Esophagus muscularis mucosa (tissue), 4 donors: ENCODE measurements around the gene RALGDS.

Experiments used
- EP300 ChIP-seq: sonication (generic); formaldehyde crosslinking; IDR thresholded peaks from one replicate; pipeline ENCODE4 v1.6.1; 2017; ENCODE audit warnings: antibody characterized with exemption
- POLR2A ChIP-seq: fragments of 450-650 bp; IDR thresholded peaks from one replicate; pipeline ENCODE4 v1.6.1; 2017; ENCODE audit warnings: antibody characterized with exemption, moderate library complexity, mild to moderate bottlenecking, low read depth
- POLR2AphosphoS5 ChIP-seq, 2 donors: sonication (generic); formaldehyde crosslinking; IDR thresholded peaks; one replicate each; pipeline ENCODE4 v1.6.1; 2017; ENCODE audit warnings: antibody characterized with exemption in 2 of 2
- TF ChIP-seq, protein P1 (sequence below), 3 experiments: fragments of 200-600 bp in 2 of 3; fragments of 450-650 bp in 1 of 3; sonication (generic) in 2 of 3; IDR thresholded peaks; one replicate each; pipeline ENCODE4 v1.5.1; 2017 to 2019; ENCODE audit warnings: antibody characterized with exemption in 3 of 3, mild to moderate bottlenecking in 2 of 3, moderate library complexity in 1 of 3

DNA sequence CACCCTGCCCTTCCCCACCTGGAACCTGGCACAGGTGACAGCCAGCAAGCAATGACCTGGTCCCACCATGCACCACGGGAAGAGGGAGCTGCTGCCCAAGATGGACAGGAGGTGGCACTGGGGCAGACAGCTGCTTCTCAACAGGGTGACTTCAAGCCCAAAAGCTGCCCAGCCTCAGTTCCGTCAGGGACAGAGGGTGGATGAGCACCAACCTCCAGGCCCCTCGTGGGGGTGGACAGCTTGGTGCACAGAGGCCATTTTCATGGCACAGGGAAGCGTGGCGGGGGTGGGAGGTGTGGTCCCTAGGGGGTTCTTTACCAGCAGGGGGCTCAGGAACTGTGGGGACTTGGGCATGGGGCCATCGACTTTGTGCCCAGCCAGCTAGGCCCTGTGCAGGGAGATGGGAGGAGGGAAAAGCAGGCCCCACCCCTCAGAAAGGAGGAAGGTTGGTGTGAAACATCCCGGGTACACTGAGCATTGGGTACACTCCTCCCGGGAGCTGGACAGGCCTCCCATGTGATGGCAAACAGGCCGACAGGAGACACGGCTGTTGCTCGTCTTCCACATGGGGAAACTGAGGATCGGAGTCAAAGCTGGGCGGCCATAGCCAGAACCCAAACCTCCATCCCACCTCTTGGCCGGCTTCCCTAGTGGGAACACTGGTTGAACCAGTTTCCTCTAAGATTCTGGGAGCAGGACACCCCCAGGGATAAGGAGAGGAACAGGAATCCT is 57.4 kb downstream of the RALGDS start:
- TF ChIP-seq, protein P1, sequence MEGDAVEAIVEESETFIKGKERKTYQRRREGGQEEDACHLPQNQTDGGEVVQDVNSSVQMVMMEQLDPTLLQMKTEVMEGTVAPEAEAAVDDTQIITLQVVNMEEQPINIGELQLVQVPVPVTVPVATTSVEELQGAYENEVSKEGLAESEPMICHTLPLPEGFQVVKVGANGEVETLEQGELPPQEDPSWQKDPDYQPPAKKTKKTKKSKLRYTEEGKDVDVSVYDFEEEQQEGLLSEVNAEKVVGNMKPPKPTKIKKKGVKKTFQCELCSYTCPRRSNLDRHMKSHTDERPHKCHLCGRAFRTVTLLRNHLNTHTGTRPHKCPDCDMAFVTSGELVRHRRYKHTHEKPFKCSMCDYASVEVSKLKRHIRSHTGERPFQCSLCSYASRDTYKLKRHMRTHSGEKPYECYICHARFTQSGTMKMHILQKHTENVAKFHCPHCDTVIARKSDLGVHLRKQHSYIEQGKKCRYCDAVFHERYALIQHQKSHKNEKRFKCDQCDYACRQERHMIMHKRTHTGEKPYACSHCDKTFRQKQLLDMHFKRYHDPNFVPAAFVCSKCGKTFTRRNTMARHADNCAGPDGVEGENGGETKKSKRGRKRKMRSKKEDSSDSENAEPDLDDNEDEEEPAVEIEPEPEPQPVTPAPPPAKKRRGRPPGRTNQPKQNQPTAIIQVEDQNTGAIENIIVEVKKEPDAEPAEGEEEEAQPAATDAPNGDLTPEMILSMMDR (IDR thresholded peaks at IDR 0.05): no peak
- TF ChIP-seq POLR2A (no peak), POLR2AphosphoS5 (IDR thresholded peaks at IDR 0.05) (no peak), EP300 (no peak)
